GM10266 (cell line): ENCODE measurements around the gene GNAT3.

Experiments used
- DNase-seq: peaks from one replicate; pipeline ENCODE4 v3.0.0; 2012; ENCODE audit errors: extremely low spot score
- TF ChIP-seq, protein P1 (sequence below): IDR thresholded peaks from 2 replicates; pipeline ENCODE4 v1.5.1; 2012; ENCODE audit warnings: mild to moderate bottlenecking, low read depth; ENCODE audit not compliant: control insufficient read depth, insufficient read depth; ENCODE audit errors: missing control alignments

The GNAT3 gene

DNA sequence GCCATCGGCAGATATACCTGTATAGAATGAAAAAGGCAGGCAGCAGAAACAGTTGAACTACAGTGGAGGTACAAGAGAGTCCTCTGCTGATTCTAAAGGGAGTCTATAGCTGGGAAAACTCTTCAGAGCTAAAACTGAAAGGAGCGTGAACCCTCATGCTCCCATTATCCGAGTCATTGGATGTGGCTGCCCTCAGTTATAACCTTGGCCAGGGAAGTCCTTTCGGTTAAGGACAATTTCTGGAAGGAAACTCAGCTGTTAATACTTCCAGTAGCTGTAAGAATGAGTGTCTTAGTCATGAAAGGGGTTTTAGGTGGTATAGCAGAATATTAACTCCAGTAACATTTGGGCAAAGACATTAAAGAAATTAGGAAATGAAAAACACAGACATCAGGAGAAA is 14.6 kb upstream of the GNAT3 start:
- TF ChIP-seq, protein P1, sequence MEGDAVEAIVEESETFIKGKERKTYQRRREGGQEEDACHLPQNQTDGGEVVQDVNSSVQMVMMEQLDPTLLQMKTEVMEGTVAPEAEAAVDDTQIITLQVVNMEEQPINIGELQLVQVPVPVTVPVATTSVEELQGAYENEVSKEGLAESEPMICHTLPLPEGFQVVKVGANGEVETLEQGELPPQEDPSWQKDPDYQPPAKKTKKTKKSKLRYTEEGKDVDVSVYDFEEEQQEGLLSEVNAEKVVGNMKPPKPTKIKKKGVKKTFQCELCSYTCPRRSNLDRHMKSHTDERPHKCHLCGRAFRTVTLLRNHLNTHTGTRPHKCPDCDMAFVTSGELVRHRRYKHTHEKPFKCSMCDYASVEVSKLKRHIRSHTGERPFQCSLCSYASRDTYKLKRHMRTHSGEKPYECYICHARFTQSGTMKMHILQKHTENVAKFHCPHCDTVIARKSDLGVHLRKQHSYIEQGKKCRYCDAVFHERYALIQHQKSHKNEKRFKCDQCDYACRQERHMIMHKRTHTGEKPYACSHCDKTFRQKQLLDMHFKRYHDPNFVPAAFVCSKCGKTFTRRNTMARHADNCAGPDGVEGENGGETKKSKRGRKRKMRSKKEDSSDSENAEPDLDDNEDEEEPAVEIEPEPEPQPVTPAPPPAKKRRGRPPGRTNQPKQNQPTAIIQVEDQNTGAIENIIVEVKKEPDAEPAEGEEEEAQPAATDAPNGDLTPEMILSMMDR = no peak
- DNase-seq = no peak

DNA sequence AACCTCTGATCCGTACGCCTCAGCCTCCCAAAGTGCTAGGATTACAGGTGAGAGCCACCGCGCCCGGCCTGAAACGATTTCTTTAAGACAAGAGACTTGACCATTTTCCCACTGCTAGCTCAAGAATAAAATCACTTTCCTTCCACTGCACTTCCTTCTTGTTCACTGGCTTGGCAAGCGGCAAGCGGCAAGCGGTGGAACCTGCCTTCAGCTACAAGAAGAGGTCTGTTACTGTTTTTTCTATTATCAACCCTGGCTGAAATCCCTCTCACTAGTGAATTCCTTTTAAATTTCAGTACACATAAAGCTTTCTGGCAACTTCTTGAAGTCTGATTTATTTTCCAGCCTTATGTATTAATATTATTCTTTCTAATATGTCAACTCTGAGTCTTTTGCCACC is 12.8 kb upstream of the GNAT3 start:
- TF ChIP-seq, protein P1 = no peak
- DNase-seq = no peak

DNA sequence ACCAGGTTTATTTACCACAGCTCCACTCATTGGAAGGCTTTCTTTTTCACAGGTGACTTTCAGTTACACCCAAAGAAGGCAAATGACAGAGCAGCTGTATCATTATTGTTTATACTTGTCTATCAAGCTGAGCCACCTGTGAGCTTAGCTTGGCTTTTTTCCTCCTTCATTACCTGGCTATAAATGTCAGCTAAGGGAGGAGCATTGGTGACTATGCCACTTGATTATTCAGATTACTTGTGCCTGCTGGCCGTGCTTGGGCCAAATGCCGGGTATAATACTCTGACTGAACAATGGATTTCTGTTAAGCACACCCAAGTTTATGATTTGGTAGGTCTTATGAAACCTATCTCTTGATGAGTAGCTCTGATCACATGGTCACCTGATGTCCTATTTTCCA is 9.9 kb upstream of the GNAT3 start:
- TF ChIP-seq, protein P1 = no peak

DNA sequence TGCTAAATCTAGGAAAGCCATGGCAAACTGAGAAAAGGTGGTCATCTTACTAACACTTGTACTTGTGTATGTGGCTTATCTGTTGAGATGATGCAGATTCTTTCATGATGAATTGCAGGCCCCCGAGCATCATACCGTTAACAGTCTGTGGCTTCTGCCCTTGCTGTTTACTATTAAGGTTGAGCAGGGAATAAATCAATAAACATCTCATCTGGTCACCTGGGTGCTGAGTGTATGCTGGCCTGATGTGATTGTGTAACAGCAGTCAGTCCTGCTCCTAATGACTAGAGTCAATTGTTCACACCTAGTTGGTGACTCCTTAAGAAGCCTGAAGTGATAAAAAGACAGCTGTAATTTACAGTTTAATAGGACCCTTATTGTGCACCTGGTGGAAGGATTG is 8.3 kb upstream of the GNAT3 start:
- TF ChIP-seq, protein P1 = no peak
- no peak for DNase-seq

More for the DNA sequence above, 9.9 kb upstream of the GNAT3 start:
- DNase-seq = no peak

DNA sequence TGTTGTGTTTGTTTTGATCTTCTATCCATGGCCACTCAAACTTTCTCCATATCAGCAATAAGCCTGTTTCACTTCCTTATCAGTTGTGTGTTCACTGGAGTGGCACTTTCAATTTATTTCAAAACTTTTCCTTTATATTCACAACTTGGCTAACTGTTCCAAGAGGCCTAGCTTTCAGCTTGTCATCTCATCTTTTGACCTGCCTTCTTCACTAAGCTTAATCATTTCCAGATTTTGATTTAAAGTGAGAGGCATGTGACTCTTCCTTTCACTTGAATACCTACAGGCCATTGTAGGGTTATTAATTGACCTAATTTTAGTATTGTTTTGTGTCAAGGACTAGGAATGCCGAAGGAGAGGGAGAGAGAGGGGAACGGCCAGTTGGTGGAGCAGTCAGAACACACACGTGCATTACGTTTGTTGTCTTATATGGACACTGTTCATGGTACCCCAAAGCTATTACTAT is 5.5 kb upstream of the GNAT3 start:
- no peak for DNase-seq
- TF ChIP-seq, protein P1 = no peak

DNA sequence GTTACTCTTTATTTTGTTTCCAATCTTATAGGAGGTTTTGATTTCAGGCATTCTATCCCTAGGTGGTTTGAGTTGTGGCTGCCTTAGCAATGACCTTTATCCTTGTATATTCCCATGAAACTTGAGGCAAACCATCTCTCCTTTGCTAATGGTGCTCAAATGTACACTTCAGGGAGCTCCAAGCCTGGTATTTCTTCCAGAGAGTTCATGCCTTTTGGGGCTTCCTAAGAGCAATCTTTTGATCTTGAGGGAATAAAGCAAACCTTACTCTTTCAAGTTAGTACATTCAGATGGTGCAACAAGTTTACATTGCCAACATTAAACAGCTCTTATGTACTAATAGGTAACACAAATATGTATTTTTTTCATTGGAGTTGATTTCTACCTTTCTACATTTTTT is 3.4 kb upstream of the GNAT3 start:
- DNase-seq = no peak
- TF ChIP-seq, protein P1 = no peak

DNA sequence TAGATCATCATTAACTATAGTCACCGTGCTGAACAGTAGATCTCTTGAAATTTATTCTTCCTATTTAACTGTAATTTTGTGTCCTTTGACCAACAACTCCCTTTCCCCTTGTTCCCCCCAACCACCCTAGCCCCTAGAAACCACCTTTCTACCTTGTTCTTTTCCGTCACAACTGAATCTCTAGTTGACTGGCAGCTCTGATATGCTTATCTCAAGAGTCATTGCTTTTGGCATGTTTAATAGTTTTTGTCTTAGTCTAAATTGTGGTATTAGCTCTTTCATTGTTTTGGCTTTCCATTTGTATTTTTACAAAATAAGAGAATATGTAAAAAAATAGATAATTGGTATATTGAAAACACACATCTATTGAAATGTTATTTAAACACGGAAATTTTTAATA is 1.8 kb downstream of the GNAT3 start:
- TF ChIP-seq, protein P1 = no peak
- DNase-seq = no peak
